ENCODE data around the gene SEMA7A.

DNA sequence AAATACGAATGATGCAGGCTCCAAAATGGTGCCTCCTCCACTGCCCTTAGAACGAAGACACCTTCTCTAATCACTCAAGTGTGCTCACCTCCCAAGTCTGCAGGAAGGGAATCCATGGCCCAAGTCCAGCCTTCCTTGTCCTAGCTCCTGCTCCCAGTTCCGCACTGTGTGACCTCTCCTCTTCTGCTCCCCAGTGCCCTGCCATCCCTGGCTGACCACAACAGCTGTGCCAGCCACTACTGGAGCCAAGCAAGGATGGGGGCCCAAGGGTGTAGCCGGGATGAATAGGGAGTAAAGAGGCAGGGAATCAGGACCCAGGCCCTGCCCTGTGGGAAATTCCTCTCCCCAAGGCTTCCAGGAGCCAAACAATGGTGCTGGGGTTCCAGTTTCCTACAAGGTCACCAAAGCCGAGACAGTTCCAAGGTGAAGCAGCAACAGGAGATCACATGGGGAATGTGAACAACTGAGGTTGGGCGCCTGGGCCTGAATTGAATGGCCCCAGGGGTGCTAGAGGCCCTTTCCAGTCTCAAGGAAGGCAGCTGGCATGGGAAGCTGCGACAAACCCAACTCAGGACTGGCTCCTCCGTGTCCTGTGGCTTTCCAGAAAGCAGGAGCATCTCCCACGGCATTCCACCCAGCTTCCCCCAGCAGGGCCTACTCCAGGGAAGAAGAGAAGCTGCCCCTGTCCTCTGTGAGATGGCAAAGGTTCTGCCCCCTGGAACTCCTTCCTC is 20.2 kb downstream of the SEMA7A start:
- TF ChIP-seq, protein P1, sequence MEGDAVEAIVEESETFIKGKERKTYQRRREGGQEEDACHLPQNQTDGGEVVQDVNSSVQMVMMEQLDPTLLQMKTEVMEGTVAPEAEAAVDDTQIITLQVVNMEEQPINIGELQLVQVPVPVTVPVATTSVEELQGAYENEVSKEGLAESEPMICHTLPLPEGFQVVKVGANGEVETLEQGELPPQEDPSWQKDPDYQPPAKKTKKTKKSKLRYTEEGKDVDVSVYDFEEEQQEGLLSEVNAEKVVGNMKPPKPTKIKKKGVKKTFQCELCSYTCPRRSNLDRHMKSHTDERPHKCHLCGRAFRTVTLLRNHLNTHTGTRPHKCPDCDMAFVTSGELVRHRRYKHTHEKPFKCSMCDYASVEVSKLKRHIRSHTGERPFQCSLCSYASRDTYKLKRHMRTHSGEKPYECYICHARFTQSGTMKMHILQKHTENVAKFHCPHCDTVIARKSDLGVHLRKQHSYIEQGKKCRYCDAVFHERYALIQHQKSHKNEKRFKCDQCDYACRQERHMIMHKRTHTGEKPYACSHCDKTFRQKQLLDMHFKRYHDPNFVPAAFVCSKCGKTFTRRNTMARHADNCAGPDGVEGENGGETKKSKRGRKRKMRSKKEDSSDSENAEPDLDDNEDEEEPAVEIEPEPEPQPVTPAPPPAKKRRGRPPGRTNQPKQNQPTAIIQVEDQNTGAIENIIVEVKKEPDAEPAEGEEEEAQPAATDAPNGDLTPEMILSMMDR (IDR thresholded peaks at IDR 0.05; ENCODE audit: insufficient read depth, low read length, poor library complexity, severe bottlenecking) = no peak
- no peak for TF ChIP-seq EZH2phosphoT487 (conservative IDR thresholded peaks at IDR 0.05; ENCODE audit: low read length)
